ENCODE results near the gene IP6K1.
"Not testable (repeated sequence)": the region's sequence is repeated elsewhere in the genome, so short reads cannot be mapped to it uniquely, and the experiment has no call there.

Gene IP6K1

DNA sequence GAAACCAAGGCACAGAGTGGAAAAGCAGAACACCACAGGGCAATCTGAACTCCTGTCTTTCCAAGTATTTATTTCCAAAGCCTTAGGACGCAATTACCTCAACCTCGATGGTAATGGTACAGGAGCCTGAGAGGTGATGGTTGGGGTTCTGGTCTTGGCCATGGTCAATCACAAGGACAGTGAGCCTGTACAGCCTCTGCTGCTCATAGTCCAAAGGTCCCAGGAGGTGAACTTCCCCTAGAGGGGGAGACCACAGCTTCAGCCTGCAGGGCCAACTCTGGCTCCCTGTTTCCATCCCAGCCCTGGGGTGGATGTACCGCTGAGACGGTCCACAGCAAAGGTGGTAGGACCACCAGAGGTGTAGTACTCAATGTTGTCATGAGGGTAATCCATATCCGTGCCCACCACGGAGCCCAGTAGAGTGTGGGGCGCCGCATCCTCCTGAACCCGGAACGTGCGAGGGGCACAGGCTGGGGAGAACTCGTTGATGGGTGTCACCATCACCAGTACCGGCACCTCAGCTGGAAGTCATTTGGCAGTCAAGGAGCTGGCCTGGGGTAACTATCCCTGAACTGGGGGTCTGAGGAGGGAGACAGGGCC is 7.2 kb upstream of the IP6K1 start:
- DNase-seq (ENCODE audit: low read depth), result no peak

DNA sequence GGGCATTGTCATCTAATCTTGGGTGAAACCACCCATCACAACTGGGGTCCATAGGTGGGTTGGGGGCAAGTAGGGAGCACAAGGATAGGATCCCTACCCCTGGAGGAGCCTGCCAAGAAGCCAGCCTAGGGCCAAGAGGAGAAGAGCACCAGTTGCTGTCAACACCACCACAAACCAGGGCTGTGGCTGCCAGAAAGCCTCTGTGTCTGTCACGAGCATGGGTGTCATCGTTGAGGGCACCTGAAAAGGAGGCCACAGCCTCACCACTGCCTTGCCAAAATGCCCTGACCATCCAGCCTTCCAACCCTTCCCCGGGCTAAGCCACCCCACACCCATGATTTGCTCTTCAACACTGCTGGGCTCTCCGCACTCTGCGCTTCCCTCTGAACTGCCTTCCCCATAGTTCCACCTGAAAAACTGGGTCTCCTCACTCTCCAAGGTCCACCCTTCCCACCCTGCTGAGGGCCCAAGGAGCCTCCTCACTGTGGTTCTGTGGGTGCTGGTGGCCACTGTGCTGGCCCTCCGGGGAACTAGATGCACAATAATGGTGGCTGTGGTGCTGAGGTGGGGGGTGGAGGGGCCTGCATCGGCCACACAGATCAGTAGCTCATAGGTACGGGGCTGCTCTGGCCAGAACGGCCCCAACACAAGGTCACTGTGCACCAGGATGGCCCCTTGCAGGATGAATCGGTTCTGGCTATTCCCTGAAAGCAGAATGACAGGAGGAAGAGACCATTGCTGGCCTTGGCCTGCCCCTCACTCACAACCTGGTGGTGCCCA is 6.2 kb upstream of the IP6K1 start:
- DNase-seq (ENCODE audit: low read depth), result no peak

DNA sequence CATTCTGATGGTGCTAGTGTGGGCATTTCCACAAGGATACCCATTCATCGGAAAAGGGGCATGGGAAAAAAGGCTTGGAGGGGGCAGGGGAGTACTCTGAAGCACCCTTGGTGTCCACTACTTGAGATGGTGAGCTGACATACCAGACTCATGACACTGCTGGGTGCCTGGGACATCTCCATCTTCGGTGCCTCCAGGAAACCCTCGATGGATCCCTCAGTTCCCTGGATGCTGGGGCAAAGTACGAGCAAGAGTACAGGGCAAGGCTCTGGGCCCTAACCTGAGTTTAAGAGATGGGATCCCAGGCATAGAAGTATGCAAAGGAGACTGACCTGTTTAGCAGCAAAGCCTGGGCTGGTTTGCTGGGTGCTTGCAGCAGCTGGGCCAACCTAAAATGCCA is 5.2 kb upstream of the IP6K1 start:
- no peak for DNase-seq (ENCODE audit: low read depth)

DNA sequence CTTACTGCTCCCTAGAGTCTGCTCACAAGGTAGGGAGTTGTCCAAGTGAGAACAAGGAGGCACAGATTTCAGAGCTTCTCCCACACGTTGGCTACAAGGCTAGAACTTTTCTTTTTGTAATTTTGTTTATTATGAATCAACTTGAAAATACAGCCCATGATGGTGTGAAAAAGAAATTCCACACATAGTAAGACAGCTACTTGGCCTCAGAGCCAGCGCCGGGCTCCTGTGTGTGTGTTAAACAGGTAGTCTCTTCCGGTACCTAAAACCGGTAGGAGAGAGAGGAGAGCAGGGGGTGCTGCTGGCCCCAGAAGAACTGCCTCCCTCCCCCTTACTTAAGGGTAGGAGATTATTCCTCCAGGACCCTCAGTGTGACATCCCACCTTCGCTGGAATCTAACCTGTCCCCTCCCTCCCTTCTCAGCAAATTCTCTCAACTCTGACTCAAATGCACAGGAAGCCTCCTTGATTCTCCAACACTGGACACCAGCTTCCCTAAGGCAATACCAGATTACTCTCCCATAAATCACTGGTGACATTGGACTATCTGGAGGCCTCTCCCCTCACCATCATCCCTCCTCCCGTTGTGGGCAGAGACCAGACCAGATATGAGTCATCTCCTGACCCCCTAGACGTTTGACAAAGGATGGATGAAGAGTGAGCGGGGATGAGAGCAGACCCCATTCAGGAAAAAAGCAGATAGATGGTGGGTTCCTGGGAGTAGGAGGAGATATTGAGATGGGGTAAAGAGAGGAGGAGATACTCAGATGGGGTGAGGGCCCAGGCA is 4.5 kb upstream of the IP6K1 start:
- no peak for DNase-seq (ENCODE audit: low read depth)

DNA sequence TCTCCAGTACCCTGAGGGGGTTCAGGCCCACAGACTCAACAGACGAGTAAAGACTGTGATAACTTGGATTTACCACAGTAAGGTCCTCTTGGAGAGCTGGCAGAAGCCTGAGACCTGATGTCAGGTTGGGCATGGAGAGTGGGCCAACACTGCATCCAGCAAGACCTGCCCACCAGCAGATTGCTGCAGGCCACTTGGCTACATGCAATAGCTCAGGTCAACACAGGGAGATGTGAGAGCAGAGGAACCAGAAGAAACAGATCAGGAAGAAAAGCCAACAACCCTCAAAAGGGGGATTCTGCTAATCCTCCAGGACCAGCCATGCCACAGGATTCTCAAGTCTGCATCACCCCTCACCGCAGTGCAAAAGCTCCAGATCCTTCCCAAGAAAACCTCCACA is 1.7 kb upstream of the IP6K1 start:
- DNase-seq (ENCODE audit: low read depth), result no peak

DNA sequence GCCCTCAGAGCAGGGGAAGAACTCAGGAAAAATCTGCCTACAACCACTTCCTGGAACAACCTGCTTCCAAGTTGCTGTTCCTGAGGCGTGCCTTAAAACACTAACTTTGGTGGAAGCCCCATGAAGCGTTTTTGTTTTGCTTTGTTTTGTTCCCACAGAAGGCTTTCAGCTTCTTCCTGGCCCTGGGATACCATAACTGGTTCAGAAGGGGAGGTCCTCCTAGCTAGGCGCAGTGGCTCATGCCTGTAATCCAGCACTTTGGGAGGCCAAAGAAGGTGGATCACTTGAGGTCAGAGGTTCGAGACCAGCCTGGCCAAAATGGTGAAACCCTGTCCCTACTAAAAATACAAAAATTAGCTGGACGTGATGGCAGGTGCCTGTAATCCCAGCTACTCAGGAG is 1.2 kb upstream of the IP6K1 start:
- no peak for DNase-seq (ENCODE audit: low read depth)

DNA sequence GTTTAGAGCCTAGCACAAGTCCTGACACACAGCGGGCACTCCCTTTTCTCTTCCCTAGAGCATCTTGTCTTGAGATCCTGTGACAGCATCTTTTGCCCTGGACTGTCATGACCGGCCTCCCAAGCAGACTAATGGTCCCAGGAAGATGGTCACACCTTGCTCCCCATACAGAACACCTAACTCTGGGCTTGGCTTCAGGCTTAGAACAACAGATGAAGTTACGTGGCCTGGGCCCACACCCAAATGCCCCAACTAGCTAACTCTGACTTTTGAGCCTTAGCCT is 781 bp upstream of the IP6K1 start:
- DNase-seq (ENCODE audit: low read depth), result no peak

DNA sequence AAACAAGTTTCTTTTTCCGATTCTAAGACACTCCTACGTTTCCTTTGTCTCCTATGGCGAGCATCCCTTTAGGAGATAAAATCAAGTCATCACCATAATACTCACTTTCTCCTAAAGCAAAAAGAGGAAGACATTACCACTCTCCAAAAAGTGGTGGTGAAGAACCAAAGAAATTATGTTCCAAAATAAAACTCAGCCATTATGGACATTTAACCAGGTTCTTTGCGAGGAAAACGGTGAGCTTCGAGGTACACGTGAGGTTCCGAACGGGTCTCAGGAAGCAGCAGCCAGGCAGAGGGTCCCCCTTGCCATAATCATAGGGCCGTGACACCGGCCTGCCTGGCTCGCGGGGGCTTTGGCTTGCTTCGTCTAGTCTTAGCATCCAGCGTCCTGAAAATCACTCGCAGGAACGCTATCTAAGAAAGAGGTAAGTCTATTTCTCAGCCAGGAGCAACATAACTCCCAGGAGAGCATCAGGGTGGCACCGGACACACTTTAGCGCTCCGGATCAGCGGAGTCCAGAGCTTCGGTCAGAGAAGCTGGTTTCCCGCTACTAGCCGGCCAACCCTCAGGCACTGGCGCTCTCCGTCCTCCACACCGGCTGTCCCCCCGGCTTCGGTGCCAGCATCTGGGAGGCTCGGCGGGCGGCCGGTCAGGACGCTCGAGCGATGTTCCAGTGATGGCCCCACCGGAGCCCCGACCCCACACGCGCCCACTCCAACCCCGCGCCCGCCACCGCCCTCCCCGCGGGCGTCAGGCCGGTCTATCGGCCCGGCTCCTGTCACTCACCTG is 581 bp downstream of the IP6K1 start:
- DNase-seq (ENCODE audit: low read depth), result no peak

DNA sequence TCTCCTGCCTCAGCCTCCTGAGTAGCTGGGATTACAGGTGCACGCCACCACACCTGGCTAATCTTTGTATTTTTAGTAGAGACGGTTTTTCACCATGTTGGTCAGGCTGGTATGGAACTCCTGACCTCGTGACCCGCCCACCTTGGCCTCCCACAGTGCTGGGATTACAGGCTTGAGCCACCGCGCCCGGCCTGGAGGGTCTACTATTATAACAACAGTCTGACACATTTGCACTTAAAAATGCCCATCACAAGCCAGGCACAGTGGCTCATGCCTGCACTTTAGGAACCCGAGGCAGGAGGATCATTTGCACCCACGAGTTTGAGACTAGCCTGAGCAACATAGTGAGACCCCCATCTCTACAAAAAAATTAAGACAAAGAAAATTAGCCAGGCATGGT is 4.1 kb downstream of the IP6K1 start:
- DNase-seq (ENCODE audit: low read depth), result not testable (repeated sequence)

DNA sequence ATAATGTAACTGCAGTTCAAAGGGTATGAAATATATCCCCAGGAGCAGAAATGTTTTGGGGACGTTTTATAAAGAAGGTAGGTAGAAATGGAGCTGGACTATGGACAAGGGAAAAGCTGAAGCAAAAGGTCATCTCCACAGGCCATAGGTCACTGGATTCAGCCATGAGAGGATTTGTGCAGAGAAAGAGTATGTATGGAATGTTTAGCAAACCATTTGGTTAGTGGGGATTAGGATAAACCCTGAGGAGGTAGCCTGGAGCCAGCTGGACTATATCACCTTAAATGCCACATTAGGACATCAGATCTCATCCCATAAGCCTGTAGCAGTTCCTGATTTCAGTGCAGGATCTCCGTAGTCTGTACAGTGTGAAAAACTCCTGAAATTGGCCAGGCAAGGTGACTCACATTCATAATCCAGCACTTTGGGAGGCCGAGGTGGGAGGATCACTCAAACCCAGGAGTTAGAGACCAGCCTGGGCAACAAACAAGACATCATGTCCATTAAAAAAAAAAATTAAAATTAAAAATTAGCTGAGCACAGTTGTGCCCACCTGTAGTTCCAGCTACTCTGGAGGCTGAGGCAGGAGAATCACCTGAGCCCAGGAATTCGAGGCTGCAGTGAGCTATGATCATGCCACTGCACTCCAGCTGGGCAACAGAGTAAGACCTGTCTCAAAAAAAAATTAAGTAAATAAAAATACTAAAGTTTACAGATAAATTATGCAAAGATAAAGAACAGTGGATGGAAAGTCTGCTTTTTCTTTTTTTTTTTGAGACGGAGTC is 4.7 kb downstream of the IP6K1 start:
- no peak for DNase-seq (ENCODE audit: low read depth)

DNA sequence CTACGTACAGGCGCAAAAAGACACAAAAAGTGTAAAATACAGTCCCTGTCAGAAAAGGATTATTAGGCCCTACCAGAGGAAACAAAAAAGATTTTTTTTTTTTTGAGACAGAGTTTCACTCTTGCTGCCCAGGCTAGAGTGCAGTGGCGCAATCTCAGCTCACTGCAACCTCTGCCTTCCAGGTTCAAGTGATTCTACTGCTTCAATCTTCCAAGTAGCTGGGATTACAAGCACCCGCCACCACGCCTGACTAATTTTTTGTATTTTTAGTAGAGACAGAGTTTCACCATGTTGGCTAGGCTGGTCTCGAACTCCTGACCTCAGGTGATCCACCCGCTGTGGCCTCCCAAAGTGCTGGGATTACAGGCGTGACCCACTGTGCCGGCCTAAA is 5.4 kb downstream of the IP6K1 start:
- DNase-seq (ENCODE audit: low read depth), result not testable (repeated sequence)

DNA sequence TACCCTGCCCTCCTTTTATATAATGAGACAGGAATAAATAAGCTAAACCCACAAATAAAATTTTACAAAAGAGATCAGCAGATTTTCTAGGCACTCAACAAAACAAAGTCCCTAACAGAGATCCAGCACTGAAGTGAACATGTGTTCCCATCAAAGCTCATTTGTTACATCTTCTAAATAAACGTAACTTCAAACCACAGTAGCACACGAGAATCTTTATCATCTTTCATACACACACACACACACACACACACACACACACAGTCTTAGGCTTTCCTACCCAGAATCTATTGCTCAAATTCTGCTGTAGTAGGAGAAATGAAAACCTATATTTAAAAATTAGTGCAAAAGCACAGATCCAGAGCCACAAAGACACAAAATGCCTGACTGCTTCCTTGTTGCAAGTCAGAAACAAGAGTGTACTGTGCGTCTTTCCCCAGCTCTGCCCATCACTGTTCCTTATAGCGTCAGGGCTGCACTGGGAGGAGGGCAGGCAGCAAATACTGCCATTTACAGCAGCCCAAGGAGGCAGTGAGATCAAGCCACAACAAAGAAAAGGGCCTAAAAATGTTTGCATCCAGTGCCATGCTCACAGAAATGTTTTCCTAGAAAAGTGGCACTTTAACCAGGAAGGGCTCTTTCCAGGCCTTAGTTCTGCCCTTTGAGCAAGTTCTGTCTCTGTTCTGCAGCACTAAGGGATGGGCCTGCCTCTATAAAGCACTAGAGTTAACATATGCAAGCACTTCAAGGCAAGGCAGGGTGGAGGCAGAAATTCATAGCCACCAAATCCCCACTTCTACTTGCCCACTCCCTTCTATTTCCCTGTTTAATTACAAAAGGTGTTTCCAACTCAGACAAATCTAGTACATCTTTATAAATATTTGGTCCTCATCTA is 6.0 kb downstream of the IP6K1 start:
- DNase-seq (ENCODE audit: low read depth), result no peak

DNA sequence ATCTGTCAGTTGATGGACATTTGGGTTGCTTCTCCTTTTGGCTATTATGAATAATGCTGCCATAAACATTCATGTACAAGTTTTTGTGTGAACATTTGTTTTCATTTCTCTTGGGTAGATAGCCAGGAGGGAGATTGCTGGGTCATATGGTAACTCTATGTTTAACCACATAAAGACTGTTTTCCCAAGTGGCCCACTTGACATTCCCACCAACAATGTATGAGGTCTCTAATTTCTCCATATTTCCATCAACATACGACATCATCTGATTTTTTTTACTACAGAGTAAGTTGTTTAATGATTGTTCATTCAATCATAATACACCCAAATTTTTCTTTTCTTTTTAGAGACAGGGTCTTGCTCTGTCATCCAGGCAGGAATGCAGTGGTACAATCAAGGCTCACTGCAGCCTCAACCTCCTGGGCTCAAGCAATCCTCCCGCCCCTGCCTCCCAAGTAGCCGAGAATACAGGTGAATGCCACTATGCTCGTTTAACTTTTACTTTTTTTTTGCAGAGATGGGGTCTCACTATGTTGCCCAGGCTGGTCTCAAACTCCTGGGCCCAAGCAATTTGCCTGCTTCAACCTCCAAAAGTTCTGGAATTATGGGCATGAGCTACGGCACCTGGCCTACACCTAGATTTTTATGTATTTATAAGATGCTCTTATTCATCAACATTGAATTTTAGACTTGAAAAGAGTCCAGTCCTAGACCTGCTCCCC is 6.8 kb downstream of the IP6K1 start:
- no peak for DNase-seq (ENCODE audit: low read depth)

DNA sequence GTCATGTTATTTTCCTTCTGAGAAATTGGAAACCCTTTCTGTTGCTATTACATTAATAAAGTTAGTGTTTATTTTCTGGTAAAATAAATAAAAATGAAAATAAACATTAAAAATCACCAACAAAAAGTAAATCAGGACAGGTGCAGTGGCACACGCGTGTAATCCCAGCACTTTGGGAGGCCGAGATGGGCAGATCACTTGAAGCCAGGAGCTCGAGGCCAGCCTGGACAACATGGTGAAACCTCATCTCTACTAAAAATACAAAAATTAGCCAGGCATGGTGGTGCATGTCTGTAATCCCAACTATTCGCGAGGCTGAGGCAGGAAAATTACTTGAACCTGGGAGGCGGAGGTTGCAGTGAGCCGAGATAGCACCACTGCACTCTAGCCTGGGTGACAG is 10.2 kb downstream of the IP6K1 start:
- DNase-seq (ENCODE audit: low read depth), result not testable (repeated sequence)

DNA sequence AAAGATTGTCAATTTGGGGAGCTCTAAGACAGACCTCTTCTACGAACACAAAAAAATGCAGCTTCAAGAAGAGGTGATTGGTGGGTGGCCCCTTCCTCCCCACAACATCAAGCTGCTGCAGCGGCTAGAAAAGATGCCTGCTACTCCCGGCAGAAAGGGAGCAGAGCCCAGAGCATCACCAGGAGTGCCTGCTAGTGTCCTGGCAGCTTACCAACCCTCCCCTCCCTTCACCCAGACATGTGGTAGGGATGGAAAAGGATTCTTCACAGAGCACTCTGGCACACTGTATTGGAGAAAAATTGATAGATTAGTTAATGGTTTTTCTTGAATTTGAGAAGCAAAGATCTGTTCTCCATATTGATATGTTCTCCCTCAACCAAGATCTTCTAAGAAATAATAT is 10.8 kb downstream of the IP6K1 start:
- DNase-seq (ENCODE audit: low read depth), result no peak

DNA sequence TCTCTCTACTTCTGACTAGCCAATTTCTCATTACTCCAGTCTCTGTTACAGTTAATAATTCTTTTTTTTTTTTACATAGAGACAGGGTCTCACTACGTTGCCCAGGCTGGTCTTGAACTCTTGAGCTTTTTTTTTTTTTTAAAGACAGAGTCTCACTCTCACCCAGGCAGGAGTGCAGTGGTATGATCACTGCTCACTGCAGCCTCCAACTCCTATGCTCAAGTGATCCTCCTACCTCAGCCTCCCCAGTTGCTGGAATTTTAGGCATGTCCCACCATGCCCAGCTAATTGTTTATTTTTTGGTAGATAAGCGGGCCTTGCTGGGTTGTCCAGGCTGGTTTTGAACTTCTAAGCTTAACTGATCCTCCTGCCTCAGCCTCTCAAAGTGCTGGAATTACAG is 13.6 kb downstream of the IP6K1 start:
- no peak for DNase-seq (ENCODE audit: low read depth)

DNA sequence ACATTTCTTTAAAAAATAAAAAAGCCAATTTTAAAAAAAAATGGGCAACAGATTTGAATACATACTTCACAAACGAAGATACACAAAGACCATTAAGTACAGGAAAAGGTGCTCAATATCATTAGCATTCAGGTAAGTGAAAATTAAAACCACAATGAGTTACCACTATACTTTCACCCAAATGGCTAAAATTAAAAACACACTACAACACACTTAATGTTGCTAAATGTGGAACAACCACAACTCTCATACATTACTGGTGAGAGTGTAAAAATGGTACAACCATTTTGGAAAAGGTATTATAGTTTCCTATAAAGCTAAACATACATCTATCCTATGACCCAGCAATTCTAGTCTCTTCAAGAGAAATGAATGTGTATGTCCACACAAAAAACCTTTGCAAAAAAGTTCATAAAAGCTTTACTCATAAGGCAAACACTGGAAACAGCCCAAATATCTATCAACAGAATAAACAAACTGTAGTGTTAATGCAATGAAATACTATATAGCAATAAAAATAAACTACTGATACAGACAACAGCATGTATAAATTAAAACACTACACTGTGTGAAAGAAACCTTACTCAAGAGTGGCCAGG is 14.9 kb downstream of the IP6K1 start:
- DNase-seq (ENCODE audit: low read depth), result no peak

DNA sequence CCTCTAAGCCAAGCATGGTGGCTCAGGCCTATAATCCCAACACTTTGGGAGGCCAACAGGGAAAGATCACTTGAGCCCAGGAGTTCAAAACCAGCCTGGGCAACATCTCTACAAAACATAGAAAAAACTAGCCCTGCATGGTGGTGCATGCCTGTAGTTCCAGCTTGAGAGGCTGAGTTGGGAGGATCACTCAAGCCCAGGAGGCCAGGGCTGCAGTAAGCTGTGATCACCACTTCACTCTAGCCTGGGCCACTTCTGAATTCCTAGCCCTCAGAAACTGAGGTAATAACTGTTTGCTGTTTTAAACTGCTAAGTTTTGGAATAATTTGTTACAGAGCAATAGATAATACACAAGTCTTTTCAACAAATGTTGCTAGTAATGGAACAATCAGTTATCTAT is 16.4 kb downstream of the IP6K1 start:
- no peak for DNase-seq (ENCODE audit: low read depth)

DNA sequence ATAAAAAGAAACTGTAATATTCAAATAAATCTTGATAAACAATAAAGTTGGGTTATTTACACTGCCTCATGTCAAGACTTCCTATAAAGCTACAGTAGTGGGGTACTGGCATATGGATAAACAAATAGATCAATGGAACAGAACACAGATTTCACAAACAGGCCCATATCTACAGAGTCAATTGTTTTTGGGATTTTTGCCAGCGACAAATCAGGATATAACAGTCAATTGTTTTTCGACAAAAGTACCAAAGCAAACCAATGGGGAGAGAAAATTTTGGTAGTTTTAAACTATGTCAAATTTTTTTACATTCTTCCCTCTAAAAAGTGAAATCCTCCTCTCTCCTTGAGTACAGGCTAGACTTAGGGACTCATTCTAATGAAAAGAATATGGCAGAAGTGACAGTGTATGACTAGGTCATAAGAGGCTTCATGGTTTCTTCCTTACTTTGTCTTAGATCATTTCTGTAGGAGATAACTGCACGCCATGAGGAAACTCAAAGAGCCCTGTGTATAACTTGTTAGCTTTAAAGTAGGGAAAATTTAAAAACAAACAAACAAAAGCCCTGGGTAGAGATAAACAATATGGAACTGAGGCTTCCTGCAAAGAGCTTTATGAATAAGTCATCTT is 16.9 kb downstream of the IP6K1 start:
- DNase-seq (ENCODE audit: low read depth), result no peak
